RWPE2 (cell line): ENCODE results near the gene SLC45A3.

Source experiments
- ATAC-seq: fragments of 200-7000 bp; cut with Tn5 transposase; 3 replicates; pipeline ENCODE4 v1.9.1; 2021; ENCODE audit warnings: low read depth
- DNase-seq: peaks from one replicate; pipeline ENCODE4 v3.0.0-alpha.2; 2020; ENCODE audit warnings: low spot score
- H3K27ac ChIP-seq: fragments of 450-650 bp; 2 replicates; pipeline ENCODE4 v1.5.1; 2017; ENCODE audit warnings: mild to moderate bottlenecking; ENCODE audit not compliant: poor library complexity, severe bottlenecking
- H3K27me3 ChIP-seq: fragments of 250-450 bp; sonication (Bioruptor Pico); 2 replicates; pipeline ENCODE4 v1.5.1; 2021; ENCODE audit warnings: mild to moderate bottlenecking, moderate library complexity; ENCODE audit not compliant: insufficient read depth, poor library complexity, severe bottlenecking
- H3K36me3 ChIP-seq: fragments of 250-450 bp; sonication (Bioruptor Pico); 2 replicates; pipeline ENCODE4 v1.5.1; 2020; ENCODE audit warnings: low read depth, mild to moderate bottlenecking, moderate library complexity
- H3K4me1 ChIP-seq: fragments of 250-450 bp; sonication (Bioruptor Pico); 2 replicates; pipeline ENCODE4 v1.5.1; 2021; ENCODE audit warnings: mild to moderate bottlenecking, moderate library complexity; ENCODE audit not compliant: insufficient read depth, poor library complexity, severe bottlenecking
- H3K4me3 ChIP-seq: fragments of 250-450 bp; sonication (Bioruptor Pico); 2 replicates; pipeline ENCODE4 v1.5.1; 2021; ENCODE audit warnings: mild to moderate bottlenecking, moderate library complexity; ENCODE audit not compliant: severe bottlenecking
- H3K9me3 ChIP-seq: fragments of 250-450 bp; sonication (Bioruptor Pico); 2 replicates; pipeline ENCODE4 v1.5.1; 2021; ENCODE audit warnings: mild to moderate bottlenecking, moderate library complexity; ENCODE audit not compliant: severe bottlenecking
- TF ChIP-seq, protein P1 (sequence below): fragments of 450-650 bp; IDR thresholded peaks from one replicate; pipeline ENCODE4 v1.5.1; 2017; ENCODE audit warnings: mild to moderate bottlenecking, moderate library complexity; ENCODE audit not compliant: poor library complexity, severe bottlenecking

SLC45A3 gene

DNA sequence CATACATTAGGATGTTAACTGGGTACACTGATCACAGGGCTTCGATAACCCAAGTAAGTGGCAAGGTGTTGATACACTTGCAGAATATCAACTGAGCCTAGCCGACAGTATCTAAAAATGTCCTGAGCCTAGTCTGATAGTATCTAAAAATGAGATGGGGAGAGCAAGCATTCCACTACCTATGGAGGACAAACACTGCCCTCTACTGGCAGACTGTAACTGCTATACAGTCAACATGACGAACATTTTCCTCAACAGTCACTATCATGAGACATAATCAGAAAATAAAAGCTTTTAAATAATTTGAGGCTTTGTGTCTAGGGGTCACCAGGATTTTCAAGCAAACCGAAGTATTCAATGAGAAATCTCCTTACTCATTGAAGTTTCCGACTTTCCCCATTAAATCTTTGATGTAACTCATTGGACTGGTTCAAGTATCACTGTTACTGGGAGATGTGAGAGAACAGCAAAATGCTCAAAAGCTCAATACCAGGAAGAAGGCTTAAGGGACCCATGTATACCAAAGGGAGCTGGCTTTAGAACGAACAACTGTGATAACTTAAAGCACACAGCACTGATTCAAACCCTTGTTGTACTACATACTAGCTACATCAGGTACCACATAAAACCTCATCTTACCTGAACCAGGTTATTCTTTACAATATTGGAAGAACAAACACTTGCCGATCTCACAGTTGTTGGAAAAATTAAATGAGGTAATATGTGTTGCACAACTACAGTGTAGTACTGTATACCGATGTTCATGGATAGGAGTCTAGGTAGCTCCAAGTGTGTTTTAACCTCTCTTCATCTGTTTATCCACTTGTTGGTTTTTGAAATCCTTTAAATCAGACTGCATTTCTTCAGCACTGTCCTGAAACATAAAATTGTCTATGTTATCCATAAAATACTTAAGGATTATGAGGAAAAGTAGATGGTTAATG is 31.1 kb upstream of the SLC45A3 start:
- Histone ChIP-seq H3K4me1 (no peaks in the 10 kb centered on the region), H3K9me3 (no peaks in the 10 kb centered on the region), H3K27ac (no peak overlapping the region), H3K27me3 (no peaks in the 10 kb centered on the region), H3K36me3 (peaks cover 62% of the 10 kb centered on the region), H3K4me3 (no peak overlapping the region)
- ATAC-seq (peak; percentile 81), DNase-seq (no peak)
- TF ChIP-seq, protein P1, sequence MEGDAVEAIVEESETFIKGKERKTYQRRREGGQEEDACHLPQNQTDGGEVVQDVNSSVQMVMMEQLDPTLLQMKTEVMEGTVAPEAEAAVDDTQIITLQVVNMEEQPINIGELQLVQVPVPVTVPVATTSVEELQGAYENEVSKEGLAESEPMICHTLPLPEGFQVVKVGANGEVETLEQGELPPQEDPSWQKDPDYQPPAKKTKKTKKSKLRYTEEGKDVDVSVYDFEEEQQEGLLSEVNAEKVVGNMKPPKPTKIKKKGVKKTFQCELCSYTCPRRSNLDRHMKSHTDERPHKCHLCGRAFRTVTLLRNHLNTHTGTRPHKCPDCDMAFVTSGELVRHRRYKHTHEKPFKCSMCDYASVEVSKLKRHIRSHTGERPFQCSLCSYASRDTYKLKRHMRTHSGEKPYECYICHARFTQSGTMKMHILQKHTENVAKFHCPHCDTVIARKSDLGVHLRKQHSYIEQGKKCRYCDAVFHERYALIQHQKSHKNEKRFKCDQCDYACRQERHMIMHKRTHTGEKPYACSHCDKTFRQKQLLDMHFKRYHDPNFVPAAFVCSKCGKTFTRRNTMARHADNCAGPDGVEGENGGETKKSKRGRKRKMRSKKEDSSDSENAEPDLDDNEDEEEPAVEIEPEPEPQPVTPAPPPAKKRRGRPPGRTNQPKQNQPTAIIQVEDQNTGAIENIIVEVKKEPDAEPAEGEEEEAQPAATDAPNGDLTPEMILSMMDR, result peak; percentile 92

DNA sequence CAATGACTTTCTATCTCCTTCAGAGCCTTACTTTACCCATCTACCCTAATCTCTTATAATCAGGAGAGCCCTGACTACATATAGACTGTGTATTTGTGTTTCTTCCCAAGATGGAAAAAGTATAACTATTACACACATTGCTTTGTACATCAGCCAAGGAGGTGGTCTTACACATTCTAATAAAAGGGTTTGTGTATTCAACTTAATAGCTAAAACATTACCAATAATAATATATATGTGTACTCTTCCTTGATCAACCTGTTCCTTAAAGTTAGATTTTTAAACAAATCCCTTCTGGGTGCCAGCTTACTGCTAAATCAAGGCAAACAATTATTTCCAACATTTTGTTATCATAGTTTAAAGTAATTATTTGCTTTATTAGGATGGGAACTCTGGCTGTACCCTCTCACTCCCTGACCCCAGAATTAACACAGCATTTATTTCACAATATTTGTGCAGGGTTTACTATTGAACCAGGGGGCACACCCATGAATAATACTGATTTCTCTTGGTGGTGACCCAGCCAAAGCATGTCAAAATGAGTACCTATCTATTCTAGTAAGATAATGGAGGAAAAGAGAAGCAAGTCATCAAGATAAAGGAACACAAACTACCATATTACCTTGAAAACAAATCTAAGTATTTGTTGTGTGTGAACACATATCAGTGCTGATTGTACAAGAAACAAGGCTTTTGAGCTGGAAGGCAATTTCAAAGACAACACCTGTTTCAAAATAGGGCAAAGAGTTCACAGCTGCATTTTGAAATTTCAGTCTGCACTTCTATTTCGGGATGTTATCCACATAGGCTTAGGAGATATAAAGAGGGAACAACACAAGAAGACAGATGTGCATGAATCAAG is 30.1 kb upstream of the SLC45A3 start:
- Histone ChIP-seq H3K4me3 (no peak overlapping the region), H3K9me3 (no peaks in the 10 kb centered on the region), H3K27me3 (no peaks in the 10 kb centered on the region), H3K27ac (no peak overlapping the region), H3K36me3 (peaks cover 52% of the 10 kb centered on the region), H3K4me1 (no peaks in the 10 kb centered on the region)
- no peak for DNase-seq
- no peak for ATAC-seq
- TF ChIP-seq, protein P1, result no peak

DNA sequence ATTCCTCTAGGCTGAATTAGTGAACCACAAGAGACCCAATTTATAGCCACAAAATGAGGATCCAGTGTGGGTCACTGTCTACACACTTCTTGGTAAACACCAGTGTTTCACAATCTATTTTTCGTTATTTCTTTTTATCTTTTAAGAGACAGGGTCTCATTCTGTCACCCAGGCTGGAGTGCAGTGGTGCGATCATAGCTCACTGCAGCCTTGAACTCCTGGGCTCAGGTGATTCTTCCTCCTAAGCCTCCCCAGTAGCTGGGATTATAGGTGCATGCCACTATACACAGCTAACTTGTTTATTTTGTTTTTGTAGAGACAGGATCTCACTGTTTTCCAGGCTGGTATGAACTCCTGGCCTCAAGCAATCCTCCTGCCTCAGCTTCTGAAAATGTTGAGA is 29.3 kb upstream of the SLC45A3 start:
- ATAC-seq (no peak), DNase-seq (no peak)
- TF ChIP-seq, protein P1, result no peak
- no peaks in the 10 kb centered on the region for H3K27me3 ChIP-seq
- H3K9me3 ChIP-seq, result no peaks in the 10 kb centered on the region
- peaks cover 45% of the 10 kb centered on the region for H3K36me3 ChIP-seq
- no peaks in the 10 kb centered on the region for H3K4me1 ChIP-seq
- no peak overlapping the region for H3K4me3 ChIP-seq
- H3K27ac ChIP-seq, result no peak overlapping the region

DNA sequence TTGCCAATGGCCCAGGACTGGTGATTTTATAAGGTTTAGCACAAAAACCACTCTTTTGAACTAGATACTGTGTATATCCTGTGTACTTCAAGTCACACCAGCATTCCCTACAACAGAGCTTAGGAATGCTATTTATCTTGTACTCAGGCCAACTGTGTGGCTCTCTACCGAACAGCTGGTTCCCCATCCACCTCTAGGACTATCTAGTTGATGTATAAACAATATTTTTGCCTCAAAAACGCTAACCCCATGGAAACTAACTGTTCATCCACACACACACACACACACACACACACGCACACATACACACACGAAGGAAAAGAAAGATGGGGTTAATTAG is 28.7 kb upstream of the SLC45A3 start:
- no peaks in the 10 kb centered on the region for H3K27me3 ChIP-seq
- H3K27ac ChIP-seq, result no peak overlapping the region
- TF ChIP-seq, protein P1, result no peak
- DNase-seq (no peak), ATAC-seq (no peak)
- H3K4me3 ChIP-seq, result no peak overlapping the region
- H3K4me1 ChIP-seq, result no peaks in the 10 kb centered on the region
- H3K36me3 ChIP-seq, result peaks cover 45% of the 10 kb centered on the region
- no peaks in the 10 kb centered on the region for H3K9me3 ChIP-seq
